ENCODE results near the gene MYH10. TPM values are rescaled to one million over a fixed set of nuclear protein-coding genes. Genes with fewer than 3 reads are reported as not detected.

MYH10 gene
- total RNA-seq, 1 experiment from 2014 or later: 74.0 TPM

DNA sequence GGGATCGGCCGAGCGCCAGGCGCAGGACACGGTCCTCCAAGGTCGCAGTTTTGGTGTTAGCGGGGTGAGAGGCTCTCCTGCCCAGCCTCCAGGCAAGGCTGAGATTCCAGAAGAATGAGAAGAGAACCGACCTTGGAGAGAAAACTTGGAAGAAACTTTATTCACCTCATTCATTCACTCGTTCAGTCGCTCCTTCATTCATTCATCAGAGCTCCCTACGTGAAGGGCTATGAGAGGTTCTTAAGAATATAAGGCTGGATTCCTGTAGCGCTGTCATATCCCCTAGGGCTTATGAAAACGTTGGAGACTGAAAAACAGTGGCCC is 991 bp upstream of the MYH10 start:
- ChIA-PET CTCF (no interaction called here), POLR2A (interaction anchor here (1.0 kb wide), 1 partner anchor 248 kb away, joined by 3 read pairs; no protein-coding TSS in a partner anchor)
- no peaks in the 10 kb centered on the region for H3K36me3 ChIP-seq (ENCODE audit: control insufficient read depth, insufficient read depth, low read length)
- TF ChIP-seq, protein P1, sequence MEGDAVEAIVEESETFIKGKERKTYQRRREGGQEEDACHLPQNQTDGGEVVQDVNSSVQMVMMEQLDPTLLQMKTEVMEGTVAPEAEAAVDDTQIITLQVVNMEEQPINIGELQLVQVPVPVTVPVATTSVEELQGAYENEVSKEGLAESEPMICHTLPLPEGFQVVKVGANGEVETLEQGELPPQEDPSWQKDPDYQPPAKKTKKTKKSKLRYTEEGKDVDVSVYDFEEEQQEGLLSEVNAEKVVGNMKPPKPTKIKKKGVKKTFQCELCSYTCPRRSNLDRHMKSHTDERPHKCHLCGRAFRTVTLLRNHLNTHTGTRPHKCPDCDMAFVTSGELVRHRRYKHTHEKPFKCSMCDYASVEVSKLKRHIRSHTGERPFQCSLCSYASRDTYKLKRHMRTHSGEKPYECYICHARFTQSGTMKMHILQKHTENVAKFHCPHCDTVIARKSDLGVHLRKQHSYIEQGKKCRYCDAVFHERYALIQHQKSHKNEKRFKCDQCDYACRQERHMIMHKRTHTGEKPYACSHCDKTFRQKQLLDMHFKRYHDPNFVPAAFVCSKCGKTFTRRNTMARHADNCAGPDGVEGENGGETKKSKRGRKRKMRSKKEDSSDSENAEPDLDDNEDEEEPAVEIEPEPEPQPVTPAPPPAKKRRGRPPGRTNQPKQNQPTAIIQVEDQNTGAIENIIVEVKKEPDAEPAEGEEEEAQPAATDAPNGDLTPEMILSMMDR (IDR thresholded peaks at IDR 0.05; ENCODE audit: insufficient read depth in 1 of 2, low read depth in 1 of 2, low read length in 1 of 2, severe bottlenecking in 1 of 2, unreplicated experiment in 1 of 2): peak in 1 of 2 experiments; percentile 29
- intact Hi-C loops (cut with micrococcal nuclease; ENCODE audit: unreplicated experiment): loop anchor here (5.0 to 10.0 kb wide), 2 partner anchors 59 to 113 kb away; partner anchors contain the start of gene CCDC42
- no peak for DNase-seq
- H3K27ac Mint-ChIP-seq (ENCODE audit: unreplicated experiment): peak overlapping the region; percentile 67
- BruUV-seq (replicated peaks): TSS peak; percentile 95
- no peaks in the 10 kb centered on the region for H3K9me3 ChIP-seq
- H3K4me3 Mint-ChIP-seq (ENCODE audit: unreplicated experiment): peak overlapping the region; percentile 93
- peak overlapping the region; percentile 65 for H3K4me3 ChIP-seq (ENCODE audit: low read depth, low read length)
- H3K27me3 ChIP-seq (replicated peaks; ENCODE audit: control insufficient read depth, insufficient read depth, low read length): no peaks in the 10 kb centered on the region
- H3K4me1 Mint-ChIP-seq (ENCODE audit: low read depth, unreplicated experiment): peaks cover 13% of the 10 kb centered on the region
- H3K36me3 Mint-ChIP-seq (ENCODE audit: insufficient read depth, unreplicated experiment): peaks cover 12% of the 10 kb centered on the region
- H3K4me1 ChIP-seq: no peaks in the 10 kb centered on the region; the same call in 1 of the 2 replicates
- H3K9me3 Mint-ChIP-seq (ENCODE audit: unreplicated experiment): no peaks in the 10 kb centered on the region
- H3K27me3 Mint-ChIP-seq (ENCODE audit: insufficient read depth, unreplicated experiment): no peaks in the 10 kb centered on the region

DNA sequence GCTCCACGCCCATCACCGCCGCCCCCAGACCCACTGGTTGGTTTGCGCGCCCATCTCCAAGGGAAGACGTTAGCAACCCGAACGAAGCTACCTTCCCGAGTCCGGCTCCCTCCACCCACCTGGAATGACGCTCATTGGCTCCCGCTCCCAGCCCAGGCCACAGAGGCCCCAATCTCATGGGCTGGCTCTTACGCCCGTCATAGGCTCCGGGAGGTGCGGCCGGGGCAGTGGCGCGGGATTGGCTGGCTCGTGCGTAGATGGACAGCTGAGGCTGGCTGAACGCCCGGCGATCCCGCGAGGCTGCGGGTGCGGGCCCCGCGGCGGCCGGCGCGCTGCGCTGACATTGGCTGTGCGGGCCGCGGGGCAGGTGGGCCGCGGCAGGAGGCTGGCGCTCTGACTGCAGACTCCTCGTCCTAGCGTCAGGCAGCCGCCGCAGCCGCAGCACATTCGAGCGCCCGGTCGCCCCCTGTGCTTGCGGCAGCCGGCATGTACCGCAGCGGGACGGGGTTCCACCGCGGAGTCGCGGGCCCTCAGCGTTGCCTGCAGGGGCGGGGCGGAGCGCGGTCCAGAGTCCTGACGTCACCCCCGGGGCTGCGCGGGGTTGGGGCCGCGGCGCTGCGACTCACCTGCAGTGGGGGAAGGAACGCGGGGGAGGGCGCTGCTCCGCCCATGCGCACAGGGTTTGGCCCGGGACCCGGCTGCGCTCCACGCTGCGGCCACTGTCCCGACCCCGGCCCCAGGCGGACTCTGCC is 453 bp upstream of the MYH10 start:
- BruUV-seq (replicated peaks): no TSS peak
- Mint-ChIP-seq H3K4me3 (ENCODE audit: unreplicated experiment) (peak overlapping the region; percentile 93), H3K4me1 (ENCODE audit: low read depth, unreplicated experiment) (peaks cover 13% of the 10 kb centered on the region), H3K9me3 (ENCODE audit: unreplicated experiment) (no peaks in the 10 kb centered on the region), H3K27me3 (ENCODE audit: insufficient read depth, unreplicated experiment) (no peaks in the 10 kb centered on the region), H3K36me3 (ENCODE audit: insufficient read depth, unreplicated experiment) (peaks cover 12% of the 10 kb centered on the region), H3K27ac (ENCODE audit: unreplicated experiment) (peak overlapping the region; percentile 84)
- H3K4me1 ChIP-seq: no peaks in the 10 kb centered on the region; the same call in 1 of the 2 replicates
- peak overlapping the region; percentile 74 for H3K4me3 ChIP-seq (ENCODE audit: low read depth, low read length)
- ChIA-PET CTCF (interaction anchor here (0.6 to 0.8 kb wide), 2 partner anchors 13 to 115 kb away, joined by 4 to 6 read pairs; no protein-coding TSS in a partner anchor), POLR2A (interaction anchor here (0.6 to 1.0 kb wide), 5 partner anchors 58 to 247 kb away, joined by 3 to 5 read pairs (median 3); no protein-coding TSS in a partner anchor)
- DNase-seq: peak; percentile 96 to 99
- H3K27me3 ChIP-seq (replicated peaks; ENCODE audit: control insufficient read depth, insufficient read depth, low read length): no peaks in the 10 kb centered on the region
- intact Hi-C loops (cut with micrococcal nuclease; ENCODE audit: unreplicated experiment): loop anchor here (5.0 to 10.0 kb wide), 2 partner anchors 59 to 114 kb away; partner anchors contain the start of gene CCDC42
- no peaks in the 10 kb centered on the region for H3K9me3 ChIP-seq
- H3K36me3 ChIP-seq (ENCODE audit: control insufficient read depth, insufficient read depth, low read length): no peaks in the 10 kb centered on the region
- TF ChIP-seq, protein P1 (IDR thresholded peaks at IDR 0.05; ENCODE audit: insufficient read depth in 1 of 2, low read depth in 1 of 2, low read length in 1 of 2, severe bottlenecking in 1 of 2, unreplicated experiment in 1 of 2): no peak

DNA sequence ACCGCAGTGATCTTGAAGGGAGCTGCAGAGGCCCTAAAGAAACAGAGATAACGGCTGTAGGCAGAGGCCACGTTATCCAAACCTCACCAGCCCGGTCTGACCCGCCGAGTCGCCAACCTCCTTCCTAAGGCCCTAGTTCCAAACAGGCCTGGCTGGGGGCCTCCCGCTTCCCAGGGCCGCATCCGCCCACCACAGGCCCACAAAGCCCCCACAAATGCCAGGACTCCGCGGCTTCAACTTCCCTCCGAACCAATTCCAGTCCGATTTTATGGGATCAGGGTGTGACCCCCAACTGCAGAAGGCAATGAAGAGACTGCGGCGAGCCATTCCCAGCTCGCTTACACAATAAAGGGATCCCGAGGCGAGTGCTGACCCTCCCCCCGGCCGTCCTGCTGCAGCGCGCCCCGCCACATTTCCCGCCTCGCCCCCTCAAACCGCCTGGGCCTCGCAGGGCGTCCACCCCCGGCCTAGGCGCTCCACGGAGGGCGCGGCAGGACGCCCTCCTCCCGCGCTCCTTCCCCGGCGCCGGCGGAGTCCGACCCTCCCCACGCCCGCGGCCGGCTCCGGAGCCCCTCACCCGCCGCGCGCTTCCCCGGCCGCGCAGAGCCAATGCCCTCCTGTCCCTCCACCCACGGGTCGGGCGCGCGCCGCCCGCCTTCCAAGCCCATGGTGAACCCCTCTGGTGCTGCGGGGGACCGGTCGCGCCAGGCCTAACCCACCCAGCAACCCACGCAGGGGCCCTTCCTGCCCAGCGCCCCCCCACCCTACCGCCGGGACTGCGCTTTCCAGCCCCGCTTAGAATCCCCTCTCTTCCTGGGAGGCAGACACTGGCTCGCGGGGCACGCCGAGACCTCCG is 926 bp downstream of the MYH10 start:
- DNase-seq: peak; percentile 45 to 46
- peak overlapping the region; percentile 74 for H3K4me3 ChIP-seq (ENCODE audit: low read depth, low read length)
- no TSS peak for BruUV-seq (replicated peaks)
- H3K27me3 ChIP-seq (replicated peaks; ENCODE audit: control insufficient read depth, insufficient read depth, low read length): no peaks in the 10 kb centered on the region
- intact Hi-C loops (cut with micrococcal nuclease; ENCODE audit: unreplicated experiment): loop anchor here (5.0 to 10.0 kb wide), 2 partner anchors 57 to 115 kb away; partner anchors contain the start of gene CCDC42
- Mint-ChIP-seq H3K27ac (ENCODE audit: unreplicated experiment) (peak overlapping the region; percentile 84), H3K4me1 (ENCODE audit: low read depth, unreplicated experiment) (peaks cover 13% of the 10 kb centered on the region), H3K27me3 (ENCODE audit: insufficient read depth, unreplicated experiment) (no peaks in the 10 kb centered on the region), H3K4me3 (ENCODE audit: unreplicated experiment) (peak overlapping the region; percentile 93), H3K9me3 (ENCODE audit: unreplicated experiment) (no peaks in the 10 kb centered on the region), H3K36me3 (ENCODE audit: insufficient read depth, unreplicated experiment) (peaks cover 15% of the 10 kb centered on the region)
- no peaks in the 10 kb centered on the region for H3K36me3 ChIP-seq (ENCODE audit: control insufficient read depth, insufficient read depth, low read length)
- H3K9me3 ChIP-seq: no peaks in the 10 kb centered on the region
- POLR2A ChIA-PET: interaction anchor here (0.9 kb wide), 1 partner anchor 98 kb away, joined by 3 read pairs; no protein-coding TSS in a partner anchor
- CTCF ChIA-PET: no interaction called here
- TF ChIP-seq, protein P1 (IDR thresholded peaks at IDR 0.05; ENCODE audit: insufficient read depth in 1 of 2, low read depth in 1 of 2, low read length in 1 of 2, severe bottlenecking in 1 of 2, unreplicated experiment in 1 of 2): no peak
- no peaks in the 10 kb centered on the region; the same call in 1 of the 2 replicates for H3K4me1 ChIP-seq
